NCI-H748 treated with DMSO at 0.1 percent for 48 hours (cell line): Measurements from ENCODE around the gene OFD1.

Experiments used
- DNase-seq: peaks from one replicate; lab custom pipeline; 2025; lab: John Stamatoyannopoulos, UW

Gene OFD1

GRCh38 chrX:13734278-13735172, at the start of gene OFD1, which contains the start of gene TRAPPC2:
TSS of gene OFD1 (plus strand) at chrX:13734748. CDS start at chrX:13735072, 324 bp downstream.
TSS of gene TRAPPC2 (minus strand) at chrX:13734620. CDS start at chrX:13719963, 14,657 bp downstream.
- peak; percentile 84 for DNase-seq

GRCh38 chrX:13685126-13685763, 49.3 kb upstream of the OFD1 start:
- no peak for DNase-seq

GRCh38 chrX:13687203-13687602, 47.3 kb upstream of the OFD1 start:
- DNase-seq, result no peak

- no peak for DNase-seq
Measured at GRCh38 chrX:13688384-13688957, 46.1 kb upstream of the OFD1 start.

GRCh38 chrX:13688958-13689740, 45.4 kb upstream of the OFD1 start, which contains the start of gene RAB9A:
TSS of gene RAB9A (plus strand) at chrX:13689128. CDS start at chrX:13708747, 19,619 bp downstream.
- peak; percentile 46 for DNase-seq

- DNase-seq, result no peak
Measured at GRCh38 chrX:13689741-13690211, 44.8 kb upstream of the OFD1 start.

GRCh38 chrX:13690836-13691235, 43.7 kb upstream of the OFD1 start:
- DNase-seq, result no peak

- no peak for DNase-seq
Measured at GRCh38 chrX:13691841-13692371, 42.6 kb upstream of the OFD1 start.

GRCh38 chrX:13692771-13693231, 41.7 kb upstream of the OFD1 start:
- DNase-seq, result no peak

GRCh38 chrX:13693341-13693961, 41.1 kb upstream of the OFD1 start:
- no peak for DNase-seq

GRCh38 chrX:13694359-13694758, 40.2 kb upstream of the OFD1 start:
- DNase-seq, result no peak

- no peak for DNase-seq
Measured at GRCh38 chrX:13694983-13695382, 39.6 kb upstream of the OFD1 start.

GRCh38 chrX:13695601-13696115, 38.9 kb upstream of the OFD1 start:
- DNase-seq, result no peak

- no peak for DNase-seq
Measured at GRCh38 chrX:13697455-13697854, 37.1 kb upstream of the OFD1 start.

- DNase-seq, result no peak
Measured at GRCh38 chrX:13697976-13698375, 36.6 kb upstream of the OFD1 start.

GRCh38 chrX:13698432-13698831, 36.1 kb upstream of the OFD1 start:
- no peak for DNase-seq

- no peak for DNase-seq
Measured at GRCh38 chrX:13699183-13699826, 35.2 kb upstream of the OFD1 start.

- no peak for DNase-seq
Measured at GRCh38 chrX:13700380-13700779, 34.2 kb upstream of the OFD1 start.

GRCh38 chrX:13702111-13702789, 32.3 kb upstream of the OFD1 start:
- DNase-seq, result no peak

GRCh38 chrX:13703135-13703534, 31.4 kb upstream of the OFD1 start:
- DNase-seq, result no peak
